ENCODE data around the gene IL1RAPL2.

Gene IL1RAPL2

DNA sequence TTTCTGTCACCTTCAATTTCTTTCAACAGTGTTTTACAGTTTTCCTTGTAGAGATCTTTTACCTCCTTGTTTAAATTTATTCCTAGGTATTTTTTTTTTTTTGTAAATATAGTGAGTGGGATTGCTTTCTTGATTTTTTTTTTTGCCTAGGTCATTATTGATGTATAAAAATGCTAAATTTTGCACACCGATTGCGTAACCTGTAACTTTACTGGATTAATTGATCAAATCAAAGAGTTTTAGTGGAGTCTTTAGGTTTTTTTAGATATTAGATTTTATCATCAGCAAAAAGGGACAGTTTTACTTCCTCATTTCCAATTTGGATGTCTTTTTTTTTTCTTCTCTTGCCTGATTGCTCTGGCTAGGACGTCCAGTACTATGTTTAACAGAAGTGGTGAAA lies 613.6 kb downstream of the IL1RAPL2 start:
- Histone ChIP-seq H3K27ac (ENCODE audit: low read length) (no peak overlapping the region), H3K36me3 (ENCODE audit: control insufficient read depth, low read depth, low read length) (no peaks in the 10 kb centered on the region), H3K9ac (ENCODE audit: low read length) (no peak overlapping the region), H3K4me1 (ENCODE audit: control insufficient read depth, low read depth, low read length) (no peaks in the 10 kb centered on the region), H3K27me3 (ENCODE audit: control insufficient read depth, insufficient read depth, low read length) (no peaks in the 10 kb centered on the region), H3K9me3 (ENCODE audit: control insufficient read depth, low read depth, low read length) (peaks cover 7% of the 10 kb centered on the region), H3K4me3 (ENCODE audit: low read length) (no peak overlapping the region)

DNA sequence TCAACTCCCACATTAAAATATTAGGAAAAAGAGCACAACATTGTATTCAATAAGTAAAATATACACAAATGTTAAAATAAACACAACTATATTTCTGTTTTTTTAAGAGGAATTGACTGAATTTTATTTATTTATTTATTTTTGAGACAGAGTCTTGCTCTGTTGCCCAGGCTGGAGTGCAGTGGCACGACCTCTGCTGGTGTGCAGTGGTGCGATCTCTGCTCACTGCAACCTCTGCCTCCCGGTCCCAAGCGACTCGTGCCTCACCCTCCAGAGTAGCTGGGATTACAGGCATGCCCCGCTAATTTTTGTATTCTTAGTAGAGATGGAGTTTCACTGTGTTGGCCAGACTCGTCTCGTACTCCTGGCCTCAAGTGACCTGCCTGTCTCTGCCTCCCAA lies 623.1 kb downstream of the IL1RAPL2 start:
- Histone ChIP-seq H3K27ac (ENCODE audit: low read length) (no peak overlapping the region), H3K27me3 (ENCODE audit: control insufficient read depth, insufficient read depth, low read length) (no peaks in the 10 kb centered on the region), H3K4me1 (ENCODE audit: control insufficient read depth, low read depth, low read length) (no peaks in the 10 kb centered on the region), H3K9me3 (ENCODE audit: control insufficient read depth, low read depth, low read length) (no peaks in the 10 kb centered on the region), H3K9ac (ENCODE audit: low read length) (no peak overlapping the region), H3K4me3 (ENCODE audit: low read length) (no peak overlapping the region), H3K36me3 (ENCODE audit: control insufficient read depth, low read depth, low read length) (no peaks in the 10 kb centered on the region)

DNA sequence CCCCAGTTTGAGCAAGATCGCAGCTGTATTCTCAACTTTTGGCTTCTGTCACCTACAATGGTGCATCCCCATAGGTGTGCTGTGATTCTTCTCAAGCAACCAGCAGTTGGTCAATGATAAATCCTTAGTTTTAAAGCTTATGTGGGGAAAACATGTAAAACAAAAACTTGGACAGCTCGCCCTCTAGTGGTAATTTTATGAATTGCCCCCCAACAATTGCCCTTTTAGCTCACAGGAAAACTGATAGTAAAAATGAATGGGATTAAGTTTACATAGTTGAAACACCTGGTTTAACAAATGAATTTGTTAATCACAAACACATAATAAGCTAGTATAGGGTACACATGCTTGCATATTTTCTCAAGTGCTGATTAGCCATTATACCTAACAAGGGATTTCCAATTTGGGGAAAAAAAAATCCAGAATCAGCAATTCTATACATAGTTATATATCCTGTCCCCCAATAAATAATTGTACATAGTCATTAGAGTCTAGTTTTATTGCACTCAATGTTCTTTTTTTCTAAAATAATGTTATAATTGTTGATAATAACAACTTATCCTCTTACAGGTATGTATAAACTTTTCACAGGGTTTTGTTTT lies 624.4 kb downstream of the IL1RAPL2 start:
- no peaks in the 10 kb centered on the region for H3K36me3 ChIP-seq (ENCODE audit: control insufficient read depth, low read depth, low read length)
- H3K4me1 ChIP-seq (ENCODE audit: control insufficient read depth, low read depth, low read length): no peaks in the 10 kb centered on the region
- H3K9ac ChIP-seq (ENCODE audit: low read length): no peak overlapping the region
- no peaks in the 10 kb centered on the region for H3K9me3 ChIP-seq (ENCODE audit: control insufficient read depth, low read depth, low read length)
- H3K27ac ChIP-seq (ENCODE audit: low read length): no peak overlapping the region
- no peaks in the 10 kb centered on the region for H3K27me3 ChIP-seq (ENCODE audit: control insufficient read depth, insufficient read depth, low read length)
- no peak overlapping the region for H3K4me3 ChIP-seq (ENCODE audit: low read length)

DNA sequence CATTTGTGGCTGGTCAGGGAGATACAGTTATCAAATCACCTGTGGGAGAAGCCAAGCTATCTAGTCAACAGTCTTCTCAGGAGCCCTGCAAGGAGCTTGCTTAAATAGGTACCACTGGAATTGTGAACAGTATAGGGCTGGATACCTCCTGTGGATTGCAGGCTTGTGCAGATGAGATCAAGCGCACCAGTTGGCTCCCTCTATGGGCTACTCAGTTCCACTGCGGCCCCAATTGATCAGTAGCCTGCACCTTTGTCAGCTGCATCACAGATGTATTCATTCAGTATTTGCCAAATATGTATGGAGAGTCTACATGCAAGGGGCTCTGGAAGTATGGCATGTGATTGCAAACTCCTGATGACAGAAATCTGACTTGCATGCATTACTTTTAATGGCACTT lies 625.9 kb downstream of the IL1RAPL2 start:
- no peaks in the 10 kb centered on the region for H3K9me3 ChIP-seq (ENCODE audit: control insufficient read depth, low read depth, low read length)
- no peak overlapping the region for H3K27ac ChIP-seq (ENCODE audit: low read length)
- H3K4me1 ChIP-seq (ENCODE audit: control insufficient read depth, low read depth, low read length): no peaks in the 10 kb centered on the region
- H3K27me3 ChIP-seq (ENCODE audit: control insufficient read depth, insufficient read depth, low read length): no peaks in the 10 kb centered on the region
- H3K36me3 ChIP-seq (ENCODE audit: control insufficient read depth, low read depth, low read length): no peaks in the 10 kb centered on the region
- no peak overlapping the region for H3K4me3 ChIP-seq (ENCODE audit: low read length)
- H3K9ac ChIP-seq (ENCODE audit: low read length): no peak overlapping the region

DNA sequence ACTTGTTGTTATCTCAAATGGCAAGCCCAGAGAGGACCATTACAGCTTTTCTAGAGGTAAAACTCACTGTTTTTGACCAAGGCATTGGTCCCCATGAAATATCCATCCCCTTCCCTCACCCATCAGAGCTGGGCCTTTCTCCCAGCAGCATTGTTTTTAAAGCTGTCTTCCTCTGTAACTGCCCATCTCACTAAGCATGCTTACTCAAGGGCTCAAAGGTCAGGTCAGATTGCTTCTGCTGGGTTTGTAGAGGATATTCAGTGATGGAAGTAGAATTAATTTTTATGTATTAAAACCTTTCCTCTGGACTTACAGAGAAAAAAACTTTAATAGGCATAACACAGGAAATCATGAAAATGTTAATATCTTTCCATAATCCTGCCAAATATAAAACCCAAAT lies 643.4 kb downstream of the IL1RAPL2 start:
- Histone ChIP-seq H3K4me1 (ENCODE audit: control insufficient read depth, low read depth, low read length) (no peaks in the 10 kb centered on the region), H3K9me3 (ENCODE audit: control insufficient read depth, low read depth, low read length) (no peaks in the 10 kb centered on the region), H3K9ac (ENCODE audit: low read length) (no peak overlapping the region), H3K4me3 (ENCODE audit: low read length) (no peak overlapping the region), H3K27me3 (ENCODE audit: control insufficient read depth, insufficient read depth, low read length) (no peaks in the 10 kb centered on the region), H3K36me3 (ENCODE audit: control insufficient read depth, low read depth, low read length) (no peaks in the 10 kb centered on the region), H3K27ac (ENCODE audit: low read length) (no peak overlapping the region)

DNA sequence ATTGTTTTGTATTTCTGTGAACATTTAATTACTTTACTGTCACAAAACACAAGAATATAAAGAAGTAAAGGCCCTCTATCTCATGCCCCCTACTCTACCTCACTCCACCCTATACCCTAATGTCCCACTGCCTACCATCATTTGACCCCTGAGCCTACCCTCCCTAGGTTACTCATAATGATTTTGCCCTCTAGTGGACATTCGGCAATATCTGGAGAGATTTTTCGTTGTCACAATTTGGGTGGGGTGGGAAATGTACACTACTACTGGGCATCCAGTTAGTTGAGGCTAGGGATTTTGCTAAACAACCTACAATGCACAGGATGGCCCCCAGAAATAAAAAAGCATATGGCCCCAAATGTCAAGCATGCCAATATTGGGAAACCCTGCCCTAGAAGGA lies 644.3 kb downstream of the IL1RAPL2 start:
- Histone ChIP-seq H3K36me3 (ENCODE audit: control insufficient read depth, low read depth, low read length) (no peaks in the 10 kb centered on the region), H3K4me1 (ENCODE audit: control insufficient read depth, low read depth, low read length) (no peaks in the 10 kb centered on the region), H3K27me3 (ENCODE audit: control insufficient read depth, insufficient read depth, low read length) (no peaks in the 10 kb centered on the region), H3K27ac (ENCODE audit: low read length) (no peak overlapping the region), H3K9ac (ENCODE audit: low read length) (no peak overlapping the region), H3K9me3 (ENCODE audit: control insufficient read depth, low read depth, low read length) (no peaks in the 10 kb centered on the region), H3K4me3 (ENCODE audit: low read length) (no peak overlapping the region)

DNA sequence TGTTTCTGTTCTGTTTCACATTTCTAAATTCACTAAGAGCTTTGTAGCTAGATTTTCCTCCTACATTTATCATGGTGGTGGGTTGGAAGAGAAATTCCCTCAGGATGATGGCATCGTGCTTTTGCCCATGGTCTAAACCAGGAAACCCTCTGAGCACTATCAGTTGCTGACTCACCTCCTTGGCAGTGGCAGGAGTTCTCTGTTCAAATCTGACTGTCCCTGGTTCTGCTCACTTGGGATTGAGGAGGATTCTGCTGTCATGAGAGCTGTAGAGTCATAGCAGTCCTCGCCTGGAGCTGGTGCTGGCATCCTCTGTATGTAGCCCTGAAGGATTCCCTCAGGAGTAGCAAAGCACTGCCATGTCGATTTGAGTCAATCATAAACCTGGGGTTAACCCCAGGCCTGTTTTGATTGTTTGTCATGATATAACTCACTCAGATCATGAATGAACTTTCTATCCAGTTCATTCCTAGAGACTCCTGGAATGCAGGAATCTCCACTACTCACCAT lies 645.1 kb downstream of the IL1RAPL2 start:
- Histone ChIP-seq H3K9ac (ENCODE audit: low read length) (no peak overlapping the region), H3K27me3 (ENCODE audit: control insufficient read depth, insufficient read depth, low read length) (no peaks in the 10 kb centered on the region), H3K27ac (ENCODE audit: low read length) (no peak overlapping the region), H3K4me1 (ENCODE audit: control insufficient read depth, low read depth, low read length) (no peaks in the 10 kb centered on the region), H3K36me3 (ENCODE audit: control insufficient read depth, low read depth, low read length) (no peaks in the 10 kb centered on the region), H3K9me3 (ENCODE audit: control insufficient read depth, low read depth, low read length) (no peaks in the 10 kb centered on the region), H3K4me3 (ENCODE audit: low read length) (no peak overlapping the region)

DNA sequence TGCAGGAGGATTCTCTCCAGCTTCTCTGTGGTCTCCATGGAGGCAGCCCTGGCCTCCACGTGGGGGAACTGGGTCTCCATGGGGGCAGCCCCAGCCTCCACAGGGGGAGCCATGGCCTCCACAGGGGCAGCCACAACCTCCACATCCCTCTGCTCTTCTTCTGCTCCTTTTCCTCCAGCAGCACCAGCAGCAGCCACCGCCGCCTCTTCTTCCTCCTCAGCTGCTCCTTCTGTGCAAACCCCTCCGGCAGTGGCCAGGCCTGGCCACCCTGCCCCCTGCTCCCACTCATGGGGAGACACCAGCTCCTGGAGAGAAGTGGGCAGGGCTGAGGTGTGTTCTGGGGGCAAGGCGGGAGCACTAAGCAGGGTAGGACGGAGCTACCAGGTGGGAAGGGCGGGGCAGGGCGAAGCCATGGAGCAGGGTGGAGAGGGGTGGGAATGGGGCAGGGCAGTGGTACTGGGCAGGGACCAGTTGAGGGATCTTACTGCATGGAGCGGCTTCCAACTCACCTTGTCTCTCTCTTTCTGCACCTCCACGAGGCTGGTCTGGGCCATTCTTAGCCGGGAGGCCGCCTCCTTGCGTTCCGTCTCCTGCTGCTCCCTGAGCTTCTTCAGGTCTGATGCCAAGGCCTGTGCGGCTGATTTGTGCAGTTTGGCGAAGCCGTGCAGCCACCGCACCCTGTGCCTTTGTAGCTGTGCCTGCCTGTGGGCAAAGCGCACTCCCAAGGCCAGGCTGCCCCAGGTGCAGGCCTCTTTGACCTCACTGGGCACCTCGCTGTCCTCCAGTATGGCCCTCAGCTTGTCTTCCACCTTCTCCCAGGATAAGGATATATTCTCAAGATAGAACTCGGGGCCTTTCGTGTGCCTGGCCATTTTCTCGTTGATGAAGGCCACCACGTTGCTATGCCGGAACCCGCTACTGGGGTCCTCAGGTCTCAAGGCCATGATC lies 653.7 kb downstream of the IL1RAPL2 start:
- H3K9ac ChIP-seq (ENCODE audit: low read length): no peak overlapping the region
- H3K4me3 ChIP-seq (ENCODE audit: low read length): no peak overlapping the region
- H3K27ac ChIP-seq (ENCODE audit: low read length): no peak overlapping the region
- H3K9me3 ChIP-seq (ENCODE audit: control insufficient read depth, low read depth, low read length): no peaks in the 10 kb centered on the region
- no peaks in the 10 kb centered on the region for H3K27me3 ChIP-seq (ENCODE audit: control insufficient read depth, insufficient read depth, low read length)
- H3K36me3 ChIP-seq (ENCODE audit: control insufficient read depth, low read depth, low read length): no peaks in the 10 kb centered on the region
- H3K4me1 ChIP-seq (ENCODE audit: control insufficient read depth, low read depth, low read length): no peaks in the 10 kb centered on the region

DNA sequence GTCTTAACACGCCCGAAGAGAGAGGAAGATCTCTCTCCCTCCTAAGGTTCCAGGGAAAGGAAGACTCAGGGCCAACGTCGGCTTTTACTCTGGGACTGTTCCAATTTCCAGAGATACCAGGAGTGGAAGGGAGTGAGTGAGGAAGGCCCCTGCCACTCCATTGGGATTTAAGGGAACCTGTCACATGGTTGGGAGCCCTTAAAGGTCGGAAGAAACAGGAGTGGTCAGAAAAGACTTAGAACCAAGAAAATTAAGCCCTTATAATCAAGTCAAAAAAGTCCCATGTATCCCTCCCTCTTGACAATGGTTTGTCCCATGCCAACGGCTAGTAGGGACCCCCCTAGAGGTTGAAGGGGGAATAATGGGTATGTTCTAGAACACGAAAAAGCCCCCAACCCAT lies 654.6 kb downstream of the IL1RAPL2 start, which contains the start of gene TEX13A:
Gene TEX13A, minus strand, starts transcription at position 59 of the 400 bp plus-strand sequence. CDS start 297 bp downstream, outside the sequence.
- Histone ChIP-seq H3K4me3 (ENCODE audit: low read length) (no peak within 1 kb of the TSS), H3K9me3 (ENCODE audit: control insufficient read depth, low read depth, low read length) (no peaks in the 10 kb centered on the region), H3K27ac (ENCODE audit: low read length) (no peak within 1 kb of the TSS), H3K4me1 (ENCODE audit: control insufficient read depth, low read depth, low read length) (no peaks in the 10 kb centered on the region), H3K9ac (ENCODE audit: low read length) (no peak within 1 kb of the TSS), H3K36me3 (ENCODE audit: control insufficient read depth, low read depth, low read length) (no peaks in the 10 kb centered on the region), H3K27me3 (ENCODE audit: control insufficient read depth, insufficient read depth, low read length) (no peaks in the 10 kb centered on the region)

DNA sequence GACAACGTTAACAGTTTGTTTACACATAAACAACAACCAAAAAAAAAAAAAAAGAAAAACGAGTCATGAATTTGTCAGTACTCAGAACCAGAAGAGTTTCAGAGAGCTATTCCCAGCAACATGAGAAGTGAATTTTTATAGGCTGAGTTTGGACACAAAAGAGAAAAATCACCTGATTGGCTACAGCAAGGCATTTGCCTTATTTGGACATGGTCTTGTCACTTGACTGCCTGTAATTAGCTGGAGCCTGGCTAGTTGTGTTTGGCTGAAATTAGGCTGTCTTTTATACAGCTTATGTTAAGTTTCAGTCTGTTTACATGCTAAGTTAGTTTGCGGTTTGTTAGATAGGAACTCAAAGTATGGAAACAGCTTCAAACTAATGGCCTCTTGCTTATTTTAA lies 655.4 kb downstream of the IL1RAPL2 start:
- Histone ChIP-seq H3K36me3 (ENCODE audit: control insufficient read depth, low read depth, low read length) (no peaks in the 10 kb centered on the region), H3K4me1 (ENCODE audit: control insufficient read depth, low read depth, low read length) (no peaks in the 10 kb centered on the region), H3K4me3 (ENCODE audit: low read length) (no peak overlapping the region), H3K27me3 (ENCODE audit: control insufficient read depth, insufficient read depth, low read length) (no peaks in the 10 kb centered on the region), H3K27ac (ENCODE audit: low read length) (no peak overlapping the region), H3K9me3 (ENCODE audit: control insufficient read depth, low read depth, low read length) (no peaks in the 10 kb centered on the region), H3K9ac (ENCODE audit: low read length) (no peak overlapping the region)

DNA sequence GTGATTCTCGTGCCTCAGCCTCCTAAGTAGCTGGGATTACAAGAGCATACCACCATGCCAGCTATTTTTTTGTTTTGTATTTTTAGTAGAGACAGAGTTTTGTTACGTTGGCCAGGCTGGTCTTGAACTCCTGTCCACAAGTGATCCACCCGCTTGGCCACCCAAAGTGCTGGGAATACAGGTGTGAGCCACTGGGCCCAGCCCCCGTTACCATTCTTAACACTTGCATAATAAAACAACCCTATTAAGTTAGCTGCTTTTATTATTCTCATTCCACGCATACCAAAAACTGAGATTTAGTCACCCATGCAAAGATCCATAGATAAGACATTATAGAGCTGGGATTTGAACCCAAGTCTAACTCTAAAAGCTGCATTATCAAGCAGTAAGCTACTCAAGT lies 660.5 kb downstream of the IL1RAPL2 start:
- no peak overlapping the region for H3K27ac ChIP-seq (ENCODE audit: low read length)
- peaks cover 8% of the 10 kb centered on the region for H3K4me1 ChIP-seq (ENCODE audit: control insufficient read depth, low read depth, low read length)
- H3K27me3 ChIP-seq (ENCODE audit: control insufficient read depth, insufficient read depth, low read length): no peaks in the 10 kb centered on the region
- no peak overlapping the region for H3K4me3 ChIP-seq (ENCODE audit: low read length)
- no peaks in the 10 kb centered on the region for H3K9me3 ChIP-seq (ENCODE audit: control insufficient read depth, low read depth, low read length)
- no peaks in the 10 kb centered on the region for H3K36me3 ChIP-seq (ENCODE audit: control insufficient read depth, low read depth, low read length)
- H3K9ac ChIP-seq (ENCODE audit: low read length): no peak overlapping the region
